Stimulated activated naive CD8-positive, alpha-beta T cell treated with anti-CD3 and anti-CD28 coated beads, Interleukin-15, Interleukin-2, amounts not matched to agents 100 U/mL and 50 U/mL, for 24 hours (primary cell): ENCODE measurements around the gene FRMPD3.
"Not testable (repeated sequence)": the region's sequence is repeated elsewhere in the genome, so short reads cannot be mapped to it uniquely, and the experiment has no call there.

Experiments
- ATAC-seq: fragments of 150-1000 bp; cut with Tn5 transposase; one replicate; pipeline ENCODE4 v1.10.0; 2021
- DNase-seq: peaks from one replicate; pipeline ENCODE4 v3.0.0; 2021

Gene FRMPD3

DNA sequence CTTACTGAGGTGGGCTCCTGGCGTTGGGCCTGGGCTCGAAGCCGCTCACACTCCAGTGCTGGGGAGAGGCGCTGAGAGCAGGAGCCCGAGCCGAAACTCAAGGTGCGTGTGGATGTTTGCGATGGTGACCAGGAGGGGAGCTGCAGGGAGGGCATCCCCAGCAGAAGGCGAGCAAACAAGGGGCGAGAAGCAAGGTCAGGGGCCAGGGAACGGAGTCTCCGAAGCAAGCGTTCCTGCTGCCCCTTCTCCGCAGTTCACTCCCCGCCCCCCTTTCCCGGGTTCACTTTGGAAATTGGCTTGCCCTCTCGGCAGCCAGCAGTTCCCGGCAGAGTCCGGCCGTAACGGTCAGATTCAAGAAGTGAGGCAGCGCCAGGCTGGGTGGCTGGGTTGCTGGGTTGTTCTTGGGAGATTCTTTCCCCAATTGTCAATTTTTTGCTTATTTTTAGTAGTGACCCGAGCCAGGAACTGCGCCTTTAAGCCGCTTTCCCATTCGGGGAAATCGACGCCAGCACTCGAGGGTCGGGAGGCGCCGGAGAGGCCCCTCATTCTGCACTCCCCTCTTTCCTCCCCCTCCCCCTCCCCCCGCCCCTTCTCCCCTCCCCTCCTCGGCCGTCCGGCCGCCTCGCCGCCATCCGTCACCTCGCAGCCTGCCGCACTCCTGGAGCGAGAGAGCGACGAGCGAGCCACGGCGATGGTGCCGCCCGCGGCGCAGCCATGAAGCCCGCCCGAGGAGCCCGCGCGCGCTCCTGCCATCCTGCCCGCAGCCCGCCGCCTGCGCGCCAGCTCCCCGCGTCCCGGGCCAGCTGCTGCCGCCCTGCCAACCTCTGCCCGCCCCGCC lies at the start of gene FRMPD3:
Gene FRMPD3, plus strand, starts transcription at position 655 of the 838 bp plus-strand sequence. CDS start 76,937 bp downstream, outside the sequence.
- no peak for ATAC-seq
- no peak for DNase-seq

DNA sequence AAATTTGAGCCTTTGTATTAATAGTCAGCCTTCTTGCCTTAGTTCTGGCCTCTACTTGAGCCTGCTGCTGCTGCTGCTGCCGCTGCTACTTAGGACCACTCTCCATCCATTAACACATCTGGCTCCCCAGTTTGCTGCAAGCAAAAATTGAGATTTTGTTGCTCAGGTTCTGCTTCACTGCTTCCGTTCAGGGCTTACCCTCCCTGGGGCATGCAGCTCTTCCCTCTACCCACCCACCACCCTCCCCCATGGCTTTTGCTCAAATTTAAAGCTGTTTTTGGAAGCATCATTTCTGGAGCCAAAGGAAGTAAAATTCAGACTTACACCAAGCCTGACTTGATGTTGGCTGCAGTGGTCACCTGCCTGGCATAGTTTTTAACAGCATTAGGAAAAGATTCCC lies 28.9 kb upstream of the FRMPD3 start:
- no peak for ATAC-seq

DNA sequence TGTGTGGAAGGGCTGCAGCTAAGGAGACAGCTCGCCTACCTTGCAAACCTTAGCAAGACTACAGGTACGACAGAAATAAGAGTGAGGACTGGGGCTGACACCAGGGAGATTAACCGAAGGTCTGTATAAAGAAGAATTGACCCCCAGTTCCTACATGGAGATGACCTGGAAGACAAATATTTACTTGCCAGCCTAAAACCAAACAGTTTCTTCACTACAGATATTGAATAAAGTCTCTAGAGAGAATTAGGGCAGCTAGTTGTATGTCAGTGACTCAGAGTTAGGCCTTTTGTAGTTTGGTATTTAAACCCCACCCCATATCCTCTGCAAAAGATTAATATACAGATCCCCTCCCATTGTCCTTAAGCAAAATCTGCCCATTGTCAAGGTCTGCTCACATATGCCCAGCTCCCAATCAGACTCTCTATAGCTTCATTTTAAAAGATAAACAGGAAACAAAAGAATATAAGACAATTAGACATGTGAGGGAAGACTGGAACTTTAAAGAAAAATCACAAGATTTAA lies 28.1 kb upstream of the FRMPD3 start:
- ATAC-seq (no peak), DNase-seq (no peak)

More for the DNA sequence above, 28.9 kb upstream of the FRMPD3 start:
- DNase-seq: no peak

DNA sequence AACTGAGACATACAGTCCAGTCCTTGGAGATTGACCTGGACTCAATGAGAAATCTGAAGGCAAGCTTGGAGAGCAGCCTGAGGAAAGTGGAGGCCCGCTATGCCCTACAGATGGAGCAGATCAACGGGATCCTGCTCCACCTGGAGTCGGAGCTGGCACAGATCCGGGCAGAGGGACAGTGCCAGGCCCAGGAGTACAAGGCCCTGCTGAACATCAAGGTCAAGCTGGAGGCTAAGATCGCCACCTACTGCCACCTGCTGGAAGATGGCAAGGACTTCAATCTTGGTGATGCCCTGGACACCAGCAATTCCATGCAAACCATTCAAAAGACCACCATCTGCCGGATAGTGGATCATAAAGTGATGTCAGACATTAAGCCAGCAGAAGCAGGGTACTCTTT lies 20.4 kb upstream of the FRMPD3 start:
- no peak for ATAC-seq
- peak; percentile 27 for DNase-seq

DNA sequence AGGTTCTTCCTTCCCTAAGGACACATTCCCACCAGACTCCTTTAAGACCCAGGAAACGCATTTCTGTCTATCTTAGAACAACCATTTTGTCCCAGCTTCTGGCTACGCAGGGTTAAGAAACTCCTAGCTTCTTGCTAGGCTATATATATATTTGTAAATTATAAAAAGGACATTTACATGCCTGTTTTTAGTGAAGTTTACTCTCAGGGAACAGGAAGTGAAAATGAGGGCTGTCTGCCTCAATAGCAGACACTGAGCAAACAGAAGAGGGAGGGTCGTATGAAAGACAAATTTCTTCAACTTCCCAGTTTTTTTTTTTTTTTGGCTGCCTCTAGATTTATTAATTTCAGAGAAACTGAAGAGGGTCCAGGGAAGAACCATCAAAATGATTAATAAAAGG lies 9.3 kb upstream of the FRMPD3 start:
- ATAC-seq: no peak
- no peak for DNase-seq

DNA sequence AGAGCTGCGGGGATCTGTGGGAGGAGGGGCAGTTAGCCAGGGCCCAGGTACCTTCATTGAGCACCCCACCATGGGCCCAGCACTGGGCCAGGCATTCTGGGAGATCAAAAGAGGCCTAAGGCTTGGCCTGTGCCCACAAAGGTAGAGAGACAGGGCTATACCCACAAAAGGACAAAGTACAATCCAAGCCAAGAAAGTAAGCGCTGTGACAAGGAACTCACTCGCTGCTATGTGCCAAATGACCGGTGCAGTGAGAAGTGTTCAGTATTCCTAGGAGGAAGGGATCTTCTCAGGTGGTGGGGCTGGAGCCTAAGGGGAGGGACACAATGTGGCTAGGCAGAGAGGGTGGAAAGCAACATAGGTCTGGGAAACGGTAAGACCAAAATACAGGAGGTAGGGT lies 8.8 kb upstream of the FRMPD3 start:
- ATAC-seq: no peak
- DNase-seq: no peak

DNA sequence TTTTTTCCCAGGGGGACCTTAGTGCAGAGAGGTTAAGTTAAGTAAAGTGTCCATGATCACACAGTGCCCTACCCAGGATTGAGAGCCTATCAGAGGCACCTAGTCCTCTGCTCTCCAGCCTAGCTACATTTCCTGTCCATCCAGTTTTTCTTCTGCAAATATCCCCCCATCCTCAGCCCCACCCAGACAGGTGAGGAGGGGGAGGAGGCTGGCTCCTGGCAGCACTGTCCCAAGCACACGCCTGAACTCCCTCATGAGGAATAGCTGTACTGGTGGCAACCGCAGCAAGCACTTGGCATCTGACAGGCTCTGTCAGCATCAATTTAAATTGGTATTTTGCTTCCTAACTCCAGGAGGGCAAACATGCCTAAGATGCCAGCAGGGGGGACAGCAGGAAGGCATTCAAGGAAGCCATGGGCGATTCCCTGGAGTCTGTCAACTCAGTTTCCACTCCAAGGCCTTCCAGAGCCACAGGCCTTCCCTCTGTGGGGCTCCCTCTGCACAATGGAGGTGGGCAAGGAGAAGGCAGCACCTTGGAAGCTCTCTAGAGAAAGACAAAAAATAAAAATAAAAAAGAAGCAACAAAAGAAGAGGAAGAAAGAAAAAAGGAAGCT lies 6.4 kb upstream of the FRMPD3 start:
- DNase-seq: no peak
- ATAC-seq: no peak

DNA sequence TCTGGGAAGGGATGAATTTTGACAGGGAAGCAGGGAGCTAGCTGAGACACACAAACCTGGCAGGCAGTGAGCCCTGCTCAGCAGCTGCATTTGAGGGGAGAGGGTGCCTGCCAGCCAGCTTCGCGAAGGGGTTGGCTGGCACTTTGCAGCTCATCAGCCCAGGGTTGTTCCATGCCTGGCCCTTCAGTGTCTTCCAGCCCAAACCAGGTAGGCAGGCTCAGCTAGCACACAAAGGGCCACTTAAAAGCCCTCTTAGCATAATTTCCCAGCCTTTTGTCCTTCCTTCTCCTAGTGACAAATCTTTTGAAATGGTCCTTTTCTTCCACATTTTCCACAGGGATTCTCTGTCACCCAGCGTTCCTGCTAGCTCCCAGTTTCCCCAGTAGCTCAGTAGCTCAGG lies 4.3 kb upstream of the FRMPD3 start:
- ATAC-seq: no peak
- no peak for DNase-seq

DNA sequence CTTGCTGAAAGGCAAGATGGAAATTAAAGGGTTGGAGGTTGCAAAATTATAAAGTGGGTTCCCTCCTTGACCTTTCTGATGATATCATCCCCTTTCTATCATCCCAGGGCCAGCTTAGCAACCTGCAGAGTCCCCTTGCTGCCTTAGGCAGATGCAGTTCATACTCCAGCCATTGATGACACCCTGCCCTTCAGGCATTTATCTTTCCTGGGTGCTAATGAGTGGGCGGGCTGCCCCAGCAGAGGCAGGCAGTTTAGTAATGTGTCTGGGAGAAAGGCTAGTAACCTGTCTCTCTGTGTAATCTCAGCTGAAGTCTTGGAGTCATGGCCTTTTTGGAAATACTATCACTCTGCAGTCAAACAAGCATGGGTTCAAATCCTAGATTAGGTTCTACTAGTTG lies 3.8 kb upstream of the FRMPD3 start:
- no peak for DNase-seq
- ATAC-seq: no peak

DNA sequence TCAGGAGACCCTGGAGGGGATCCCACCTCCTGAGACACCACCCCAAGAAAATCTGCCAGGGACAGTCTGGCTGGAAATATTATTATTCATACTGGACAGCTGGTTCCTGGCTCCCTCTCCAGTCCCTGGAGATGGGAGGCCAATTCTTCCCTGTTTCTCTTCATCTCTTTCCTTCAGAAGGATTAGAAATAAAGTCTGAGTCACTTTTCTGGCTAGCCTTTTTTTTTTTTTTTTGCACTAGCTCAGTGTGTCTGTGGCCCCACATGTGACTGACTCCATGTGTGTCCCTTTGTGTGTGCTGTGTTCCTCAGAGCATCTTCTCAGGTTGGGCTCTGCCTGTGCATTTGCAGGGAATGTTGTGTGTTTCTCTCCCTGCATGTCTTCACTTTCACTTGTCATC lies 1.8 kb upstream of the FRMPD3 start:
- DNase-seq (no peak), ATAC-seq (no peak)

- ATAC-seq: no peak
- no peak for DNase-seq
Observed at GRCh38 chrX:107448625-107448997, 841 bp upstream of the FRMPD3 start.

DNA sequence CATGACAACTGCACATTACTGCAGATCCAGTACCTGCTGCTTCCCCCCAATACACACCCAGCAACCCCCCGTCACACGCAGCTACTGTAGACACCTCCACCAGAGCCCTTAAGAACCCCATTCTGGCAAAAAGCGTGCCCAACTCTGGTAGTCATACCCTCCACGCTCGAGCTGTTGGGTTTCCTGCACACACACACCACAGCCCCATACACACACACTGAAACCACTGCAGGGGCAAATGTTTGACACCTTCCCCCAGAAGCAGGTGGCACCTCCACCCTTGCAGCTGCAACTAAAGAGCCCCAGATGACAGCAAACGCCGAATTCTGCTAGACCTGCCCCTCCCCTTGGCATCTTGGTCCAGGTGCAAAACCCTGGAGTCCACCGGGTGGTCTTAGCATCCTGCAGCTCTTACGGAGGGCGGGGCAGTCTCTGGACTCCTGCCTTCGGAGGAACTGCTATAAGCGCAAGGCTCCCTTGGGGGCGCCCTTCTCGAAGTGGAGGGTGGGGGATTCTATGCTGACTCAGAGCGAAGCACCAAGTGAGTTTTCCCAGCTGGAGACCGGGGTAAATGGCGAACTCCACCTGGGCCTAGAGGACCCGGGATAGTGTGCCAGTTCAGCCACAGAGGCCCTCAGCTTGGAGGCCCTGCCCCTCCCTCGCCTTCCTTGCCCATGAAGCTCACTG lies 1.5 kb downstream of the FRMPD3 start:
- ATAC-seq: peak; percentile 11
- DNase-seq: peak; percentile 37

GRCh38 chrX:107451731-107452130 lies 2.3 kb downstream of the FRMPD3 start:
- DNase-seq: no peak
- no peak for ATAC-seq

DNA sequence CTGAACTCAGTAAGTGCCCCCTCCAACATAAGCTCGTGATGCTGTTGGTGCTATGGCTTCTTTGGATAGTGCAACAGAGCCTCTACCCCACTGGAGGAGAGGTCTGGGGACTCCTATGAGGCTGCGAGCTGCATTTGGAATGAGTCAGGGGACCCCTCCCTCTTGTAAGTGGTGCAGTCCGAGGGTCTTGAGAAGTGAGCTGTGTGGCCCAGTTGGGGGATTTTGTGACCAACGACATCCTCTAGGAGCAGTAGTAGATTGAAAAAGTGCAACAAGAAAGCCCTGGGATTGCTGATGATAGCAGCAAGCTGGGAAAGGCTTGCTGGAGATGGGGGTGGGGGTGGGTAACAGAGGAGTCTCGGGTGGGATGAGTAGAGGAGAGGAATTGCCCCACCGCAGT lies 3.1 kb downstream of the FRMPD3 start:
- ATAC-seq: no peak
- no peak for DNase-seq

DNA sequence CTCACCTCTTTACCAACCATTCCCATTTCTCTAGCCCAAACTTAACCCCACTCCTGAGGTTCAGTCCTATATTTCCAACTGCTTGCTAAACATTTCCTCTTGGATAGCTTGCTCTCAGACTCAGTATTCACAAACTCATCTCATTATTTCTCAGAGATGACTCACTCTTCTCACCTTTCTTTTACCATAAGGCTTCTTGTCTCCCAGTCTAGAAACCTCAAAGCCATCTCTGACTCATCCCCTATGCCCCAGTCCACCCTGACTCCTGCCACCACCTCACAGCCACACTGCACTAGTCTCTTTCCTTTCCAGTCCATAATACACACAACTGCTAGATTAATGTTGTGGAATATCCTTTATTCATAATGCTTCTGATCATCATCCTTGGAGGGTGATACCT lies 4.8 kb downstream of the FRMPD3 start:
- DNase-seq: peak; percentile 35
- ATAC-seq: peak; percentile 96

DNA sequence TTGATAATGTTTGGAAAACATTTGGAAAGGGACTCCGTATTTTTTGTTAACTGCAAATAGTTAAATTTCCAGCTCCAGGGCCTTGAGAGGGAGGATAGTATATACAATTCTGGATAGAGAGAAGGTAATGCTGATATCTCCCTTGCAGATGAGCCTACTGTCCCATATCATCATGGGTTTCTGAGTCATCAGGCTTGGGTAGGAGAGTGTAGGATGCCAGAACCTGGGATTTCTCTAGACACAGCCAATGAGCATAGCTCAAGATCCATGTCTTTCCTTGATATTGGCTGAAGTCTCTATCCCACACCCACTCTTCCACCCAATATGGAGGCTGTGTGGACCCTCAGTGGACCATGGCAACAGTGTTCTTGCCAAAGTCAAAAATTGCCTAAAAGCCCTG lies 7.8 kb downstream of the FRMPD3 start:
- DNase-seq: no peak
- no peak for ATAC-seq

- DNase-seq (no peak), ATAC-seq (no peak)
Observed at GRCh38 chrX:107465932-107466620, 16.6 kb downstream of the FRMPD3 start.

- no peak for DNase-seq
- ATAC-seq: peak; percentile 85
Observed at GRCh38 chrX:107467271-107467670, 17.8 kb downstream of the FRMPD3 start.

- ATAC-seq: no peak
- DNase-seq: no peak
Observed at GRCh38 chrX:107470198-107470597, 20.7 kb downstream of the FRMPD3 start.

DNA sequence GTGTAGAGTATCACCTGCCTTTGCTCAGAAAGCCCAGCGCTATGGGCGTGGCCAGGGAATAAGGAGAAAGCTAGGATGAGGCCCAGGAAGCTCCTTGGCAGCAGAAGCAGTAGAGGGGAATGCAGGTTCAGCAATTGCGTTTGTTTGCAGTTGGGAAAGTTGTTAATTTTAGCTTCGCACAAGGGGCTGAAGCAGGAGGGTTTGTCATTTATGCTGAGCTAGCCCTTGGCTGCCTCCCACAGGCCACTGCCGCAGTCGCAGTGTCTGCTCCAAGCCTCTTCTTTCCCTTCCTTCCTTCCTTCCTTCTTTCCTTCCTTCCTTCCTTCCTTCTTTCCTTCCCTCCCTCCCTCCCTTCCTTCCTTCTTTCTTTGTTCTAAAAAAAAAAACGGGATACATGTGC lies 21.5 kb downstream of the FRMPD3 start:
- ATAC-seq (no peak), DNase-seq (no peak)

- ATAC-seq, DNase-seq: not testable (repeated sequence)
Observed at GRCh38 chrX:107471420-107471819, 22.0 kb downstream of the FRMPD3 start.

GRCh38 chrX:107477406-107477805 lies 28.0 kb downstream of the FRMPD3 start:
- DNase-seq: no peak
- no peak for ATAC-seq
